Measurements from ENCODE around the gene ICE1.
"Not testable (repeated sequence)": the region's sequence is repeated elsewhere in the genome, so short reads cannot be mapped to it uniquely, and the experiment has no call there.

Gene ICE1

DNA sequence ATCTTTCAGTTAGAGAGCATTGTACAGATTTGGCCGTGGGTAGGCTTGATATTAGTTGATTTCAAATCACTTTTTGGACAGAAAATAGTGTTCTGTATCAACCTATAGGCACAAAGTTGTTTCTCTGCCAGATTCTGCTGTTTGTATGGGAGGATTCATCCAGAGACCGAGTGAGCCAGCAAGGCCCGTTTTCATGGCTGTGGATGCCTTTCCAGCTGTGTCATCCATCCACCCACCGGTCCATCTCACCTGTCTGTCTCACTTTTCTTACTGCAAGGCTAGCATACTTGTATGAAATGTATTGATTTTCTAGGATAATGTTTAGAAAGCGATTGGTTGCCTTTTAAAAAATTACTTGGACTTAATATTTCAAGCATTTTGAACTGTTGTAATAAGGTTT is 34.4 kb downstream of the ICE1 start:
- DNase-seq = no peak

DNA sequence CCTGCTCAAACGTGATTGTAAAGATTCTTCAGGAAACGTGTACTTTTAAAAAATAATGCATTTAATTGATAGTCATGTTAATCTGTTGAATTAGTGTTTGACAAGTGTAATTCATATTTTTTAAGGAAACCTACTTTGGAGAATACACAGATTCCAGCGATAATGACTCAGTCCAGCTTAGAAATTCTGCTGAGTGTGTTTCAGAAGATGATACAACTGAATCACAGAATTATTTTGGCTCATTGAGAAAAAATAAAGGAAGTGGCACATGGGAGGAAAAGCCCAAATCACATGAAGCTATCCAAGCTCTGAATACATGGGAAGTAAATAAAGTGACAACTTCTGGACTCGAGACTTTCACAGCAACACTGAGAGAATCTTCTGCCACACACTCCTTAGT is 37.8 kb downstream of the ICE1 start:
- no peak for DNase-seq

DNA sequence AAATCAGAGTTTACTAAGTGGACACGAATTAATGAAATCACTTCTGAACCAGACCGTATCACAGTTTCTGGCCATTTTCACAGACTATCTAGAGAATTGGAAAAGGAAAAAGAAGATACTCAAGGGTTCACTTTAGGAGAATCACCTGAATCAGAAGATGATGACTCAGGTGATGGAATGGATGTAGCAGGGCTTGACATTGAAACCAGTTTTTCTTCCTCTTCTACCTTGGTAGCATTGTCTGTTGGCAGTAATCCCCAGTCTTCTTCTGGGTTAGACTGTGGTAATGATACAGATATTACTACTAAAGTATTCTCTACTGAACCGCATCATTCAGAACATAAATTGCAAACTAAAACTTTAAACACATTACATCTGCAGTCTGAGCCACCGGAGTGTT is 38.5 kb downstream of the ICE1 start:
- no peak for DNase-seq

DNA sequence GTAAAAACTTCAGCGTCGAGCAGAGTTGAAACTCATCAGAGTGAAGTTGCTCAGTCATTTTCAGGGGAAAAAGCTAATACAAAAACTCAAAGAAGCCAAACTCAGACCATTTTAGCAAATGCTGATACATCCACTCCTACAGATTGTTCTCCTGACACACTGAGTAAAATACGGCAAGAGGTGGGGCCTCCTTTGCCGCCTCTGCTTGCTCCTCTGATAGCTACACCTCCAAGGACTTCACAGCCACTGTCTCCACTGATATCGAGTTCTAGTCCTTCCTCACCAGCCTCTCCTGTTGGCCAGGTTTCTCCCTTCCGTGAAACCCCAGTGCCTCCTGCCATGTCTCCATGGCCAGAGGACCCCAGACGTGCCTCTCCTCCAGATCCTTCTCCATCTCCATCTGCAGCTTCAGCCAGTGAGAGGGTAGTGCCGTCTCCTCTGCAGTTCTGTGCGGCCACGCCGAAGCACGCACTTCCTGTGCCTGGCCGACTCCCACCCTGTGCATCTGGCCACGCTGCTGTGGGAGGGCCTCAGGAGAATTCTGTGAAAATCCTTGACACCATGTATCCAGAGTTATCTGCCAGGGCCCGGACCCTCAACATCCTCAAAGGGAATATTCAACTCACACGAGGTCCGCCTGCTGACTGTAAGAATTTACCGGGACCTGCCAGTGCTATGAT is 41.7 kb downstream of the ICE1 start:
- no peak for DNase-seq

DNA sequence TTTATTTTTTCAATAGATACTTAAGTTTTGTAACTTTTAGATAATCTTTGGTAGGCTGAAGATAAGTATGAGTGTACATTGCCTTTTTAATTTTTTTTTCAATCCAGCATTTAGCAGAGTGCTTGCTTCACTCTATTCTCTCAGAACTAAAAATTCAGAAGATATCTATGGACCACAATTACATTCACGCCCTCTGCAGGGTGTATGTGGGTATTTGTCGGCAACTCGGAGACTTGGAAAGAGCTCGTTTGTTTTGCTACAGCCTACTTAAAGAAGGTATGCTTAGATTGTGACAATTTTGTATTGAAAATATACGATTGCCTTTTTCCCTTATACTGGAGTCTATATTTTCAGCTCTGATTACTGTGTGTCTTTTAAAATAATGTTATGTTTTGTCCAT is 43.8 kb downstream of the ICE1 start:
- DNase-seq = no peak

DNA sequence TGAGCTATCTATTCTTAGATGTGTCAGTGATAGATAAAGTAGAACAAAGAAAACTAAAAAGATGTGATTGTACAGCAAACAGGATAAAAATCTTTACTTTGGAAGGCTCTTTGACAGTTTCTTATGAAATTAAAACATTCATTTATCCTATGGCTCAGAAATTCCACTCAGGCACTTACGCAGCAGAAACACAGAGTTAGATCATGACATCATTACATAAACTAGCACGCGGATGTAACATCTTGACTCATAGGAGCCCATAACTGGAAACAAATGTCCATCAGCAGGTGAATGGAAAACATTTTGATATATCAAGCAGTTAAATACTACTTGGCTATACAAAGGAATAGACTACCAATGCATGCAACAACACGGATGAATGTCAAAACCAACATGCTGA is 45.3 kb downstream of the ICE1 start:
- DNase-seq = no peak

DNA sequence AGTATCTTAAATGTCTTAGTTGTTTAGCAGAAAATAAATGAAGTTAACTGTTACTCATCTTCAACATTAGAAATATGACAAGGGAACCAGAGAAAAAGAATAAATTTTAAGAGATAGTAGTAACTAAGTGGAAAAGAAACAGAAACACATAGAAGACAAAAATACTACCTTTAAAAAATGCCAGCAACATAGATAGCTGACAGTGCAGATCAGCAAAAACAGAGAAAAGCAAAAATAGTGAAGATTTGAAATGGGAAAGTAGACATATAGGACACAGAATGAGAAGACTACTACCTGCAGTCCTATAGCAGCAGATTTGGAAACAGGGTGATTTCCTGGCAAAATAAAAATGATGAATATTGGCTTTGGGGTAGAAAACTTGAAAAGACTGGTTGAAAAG is 48.5 kb downstream of the ICE1 start:
- no peak for DNase-seq

DNA sequence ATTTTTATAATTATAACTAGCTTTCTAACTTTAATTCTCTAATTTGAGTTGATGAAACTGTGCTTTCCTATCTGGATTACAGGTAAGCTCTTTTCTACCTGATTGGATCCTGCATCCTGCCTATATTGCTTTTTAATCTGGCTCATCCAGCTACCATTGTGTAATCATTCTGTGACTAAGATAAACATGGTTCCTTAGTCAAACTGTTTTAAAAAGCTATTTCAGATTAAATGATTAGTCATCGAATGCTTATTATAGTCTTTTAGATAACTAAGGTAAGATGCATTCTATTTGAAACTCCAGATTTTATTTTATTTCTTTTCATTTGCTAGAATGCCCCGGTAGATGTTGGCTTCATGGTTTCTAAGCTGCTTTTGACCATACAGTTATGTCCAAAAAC is 50.7 kb downstream of the ICE1 start:
- no peak for DNase-seq

DNA sequence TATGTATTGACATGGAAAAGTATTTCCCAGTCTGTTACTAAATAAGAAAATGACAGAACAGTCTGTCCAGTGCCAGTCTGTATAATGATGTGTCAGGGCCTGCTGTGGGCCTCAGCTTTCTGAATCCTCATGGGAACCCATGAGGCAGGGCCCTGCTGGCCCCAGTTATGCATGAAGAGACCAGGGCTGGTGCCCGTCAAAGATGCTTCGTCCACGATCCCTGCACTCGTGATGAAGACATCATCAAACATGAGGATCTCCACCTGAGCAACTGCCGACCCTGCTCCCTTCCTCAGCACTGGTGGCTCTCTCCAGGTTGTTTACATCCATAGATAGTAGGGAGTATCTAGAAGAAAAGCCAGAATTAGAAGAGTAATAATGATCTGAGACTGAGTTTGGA is 52.5 kb downstream of the ICE1 start:
- DNase-seq = no peak

DNA sequence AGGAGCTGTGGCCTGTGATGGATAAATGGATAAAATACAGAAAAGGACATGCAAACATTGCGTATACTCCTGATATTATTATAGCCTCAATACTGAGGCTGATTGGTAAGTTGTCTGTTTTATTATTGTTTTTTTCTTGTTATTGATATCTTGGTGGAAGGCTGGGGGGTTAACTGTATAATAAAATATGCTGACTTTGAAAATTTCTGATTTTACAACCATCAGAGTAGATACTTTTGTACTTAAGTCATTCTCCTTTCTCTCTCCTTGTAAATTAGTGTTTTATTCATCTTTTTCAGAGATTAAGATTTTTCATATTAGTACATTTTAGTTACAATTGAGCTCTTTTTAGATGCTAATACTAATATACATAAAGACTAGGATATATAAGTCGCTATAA is 53.5 kb downstream of the ICE1 start:
- DNase-seq = no peak

DNA sequence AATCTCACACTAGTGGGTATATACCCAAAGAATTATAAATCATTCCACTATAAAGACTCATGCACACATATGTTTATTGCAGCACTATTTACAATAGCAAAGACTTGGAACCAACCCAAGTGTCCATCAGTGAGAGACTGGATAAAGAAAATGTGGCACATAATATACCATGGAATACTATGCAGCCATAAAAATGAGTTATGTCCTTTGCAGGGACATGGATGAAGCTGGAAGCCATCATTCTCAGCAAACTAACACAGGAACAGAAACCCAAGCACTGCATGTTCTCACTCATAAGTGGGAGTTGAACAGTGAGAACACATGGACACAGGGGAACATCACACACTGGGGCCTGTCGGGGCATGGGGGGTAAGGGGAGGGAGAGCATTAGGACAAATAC is 57.1 kb downstream of the ICE1 start:
- DNase-seq = not testable (repeated sequence)

DNA sequence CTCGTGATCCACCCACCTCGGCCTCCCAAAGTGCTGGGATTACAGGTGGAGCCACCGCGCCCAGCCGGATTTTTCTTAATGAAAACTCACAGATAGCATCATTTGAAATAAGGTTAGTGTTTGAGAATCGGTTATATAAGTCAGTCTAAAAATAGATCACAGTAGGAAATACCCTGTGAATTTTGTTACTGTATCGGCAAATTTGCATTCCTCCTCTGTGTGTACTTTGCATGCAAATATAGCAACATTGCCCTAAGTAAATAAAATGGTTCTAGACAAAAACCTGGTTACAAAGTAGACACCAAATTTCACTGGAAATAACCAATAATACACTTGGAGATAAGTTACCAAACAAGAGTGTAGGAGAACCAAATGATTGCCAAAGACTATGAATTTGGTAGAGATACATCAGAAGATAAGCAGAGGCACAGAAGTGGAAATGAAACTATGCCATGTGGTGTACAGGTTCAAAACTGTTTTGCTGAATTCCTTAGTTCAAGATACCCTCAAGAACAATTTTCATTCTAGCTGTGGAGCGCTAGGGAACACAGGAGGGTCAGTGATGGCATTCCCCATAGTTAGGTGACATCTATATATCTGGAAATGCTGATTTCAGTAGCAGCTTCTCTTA is 58.1 kb downstream of the ICE1 start:
- DNase-seq = no peak

DNA sequence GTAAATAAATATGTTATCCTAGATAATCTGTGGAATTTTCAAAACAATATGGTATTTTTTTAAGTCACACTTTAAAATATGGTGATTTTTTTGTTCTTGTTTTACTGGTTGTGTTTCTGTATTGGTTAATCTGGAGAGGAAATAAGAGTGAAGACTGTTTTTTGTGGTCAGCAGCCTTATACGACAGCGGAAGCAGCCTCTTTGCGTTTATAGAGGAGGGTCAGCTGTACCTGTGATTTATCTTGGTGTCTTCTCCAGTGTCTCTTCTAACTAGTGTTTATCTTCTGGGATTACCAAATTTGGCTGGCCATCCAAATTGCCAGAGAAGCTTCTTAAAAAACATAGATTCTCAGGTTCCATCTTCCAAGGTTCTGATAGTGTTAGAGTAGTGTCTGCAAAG is 58.7 kb downstream of the ICE1 start:
- no peak for DNase-seq

DNA sequence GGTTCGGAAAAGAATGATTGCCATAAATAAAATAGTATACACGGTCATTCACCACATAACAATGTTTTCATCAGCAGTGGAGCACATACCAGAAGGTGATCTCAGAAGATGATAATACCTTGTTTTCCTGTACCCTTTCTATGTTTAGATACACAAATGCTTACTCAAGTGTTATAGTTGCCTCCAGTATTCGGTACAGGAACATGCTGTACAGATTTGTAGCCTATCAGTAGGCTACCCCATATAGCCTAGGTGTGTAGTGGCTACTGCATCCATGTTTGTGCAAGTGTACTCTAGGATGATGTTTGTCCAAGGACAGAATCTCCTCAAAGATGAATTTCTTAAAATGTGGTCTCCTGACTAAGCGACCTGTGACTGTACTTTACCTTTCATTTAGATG is 59.2 kb downstream of the ICE1 start:
- DNase-seq = no peak

DNA sequence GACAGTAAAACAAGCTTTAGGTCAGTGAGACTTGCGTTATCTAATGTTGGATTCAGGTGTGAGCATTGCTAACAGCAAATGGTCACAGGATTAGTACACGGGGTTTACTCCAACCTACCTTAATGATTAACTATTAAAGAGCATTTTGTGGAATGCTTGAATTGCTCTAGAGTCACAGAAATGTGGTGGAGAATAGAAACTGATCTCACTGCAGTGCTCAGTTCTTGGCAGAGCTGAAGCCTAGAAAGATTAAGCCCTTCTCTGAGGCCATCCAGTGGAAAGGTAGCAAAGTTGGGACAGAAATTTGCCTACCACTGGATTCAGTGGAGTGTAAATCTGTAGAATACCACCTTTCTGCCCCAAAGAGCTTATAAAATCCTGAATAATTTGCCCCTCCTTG is 60.9 kb downstream of the ICE1 start:
- no peak for DNase-seq

DNA sequence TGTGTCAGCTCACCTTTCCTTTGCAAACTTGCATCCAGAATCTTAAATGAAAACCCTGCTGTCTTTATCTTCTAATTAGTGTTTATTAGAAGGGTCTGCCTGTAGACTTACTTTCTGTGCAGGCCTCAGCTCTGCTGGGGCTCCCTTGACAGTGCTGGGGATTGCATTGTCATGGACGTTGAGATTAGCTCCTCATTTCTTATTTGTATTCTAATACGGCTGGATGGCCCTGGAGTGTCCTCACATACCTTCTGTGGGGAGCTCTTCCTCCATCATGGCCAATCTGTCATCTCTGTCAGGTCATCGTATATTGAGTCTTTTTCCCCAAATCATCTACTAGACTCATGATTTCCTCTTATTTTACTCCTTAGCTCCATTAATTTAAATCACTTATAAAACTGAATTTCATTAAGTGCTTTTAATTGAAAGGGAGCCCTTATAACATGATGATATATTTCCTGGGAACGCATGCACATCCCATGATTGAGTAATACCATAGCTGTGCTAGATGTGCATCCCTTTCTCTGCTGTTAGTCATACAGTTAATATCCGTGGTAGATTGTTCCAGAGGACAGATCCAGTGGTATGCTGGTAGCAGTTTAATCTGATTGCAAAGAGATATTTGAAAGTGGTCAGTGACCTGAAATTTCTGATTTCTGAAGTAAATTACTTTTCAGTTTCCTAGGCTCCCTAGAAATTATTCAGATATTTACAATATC is 61.6 kb downstream of the ICE1 start:
- no peak for DNase-seq

DNA sequence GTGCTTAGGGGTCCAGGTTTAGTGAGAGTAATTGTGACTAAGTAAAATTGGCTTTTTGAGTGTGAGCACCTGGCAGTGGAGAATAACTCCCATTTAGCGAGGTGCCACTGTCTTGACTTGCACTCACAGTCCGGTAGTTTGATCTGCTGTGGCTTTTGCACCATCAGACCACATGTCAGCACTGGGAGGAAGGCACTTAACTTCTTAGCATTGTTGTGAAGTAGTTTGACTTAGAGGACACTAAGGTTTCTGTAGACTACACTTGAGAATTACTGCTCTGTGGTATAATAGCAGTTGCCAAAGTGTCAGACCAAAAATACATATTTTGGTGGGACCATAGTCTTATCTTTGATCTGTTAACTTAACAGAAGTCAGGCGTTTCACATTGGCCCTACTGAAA is 63.6 kb downstream of the ICE1 start:
- DNase-seq = no peak

DNA sequence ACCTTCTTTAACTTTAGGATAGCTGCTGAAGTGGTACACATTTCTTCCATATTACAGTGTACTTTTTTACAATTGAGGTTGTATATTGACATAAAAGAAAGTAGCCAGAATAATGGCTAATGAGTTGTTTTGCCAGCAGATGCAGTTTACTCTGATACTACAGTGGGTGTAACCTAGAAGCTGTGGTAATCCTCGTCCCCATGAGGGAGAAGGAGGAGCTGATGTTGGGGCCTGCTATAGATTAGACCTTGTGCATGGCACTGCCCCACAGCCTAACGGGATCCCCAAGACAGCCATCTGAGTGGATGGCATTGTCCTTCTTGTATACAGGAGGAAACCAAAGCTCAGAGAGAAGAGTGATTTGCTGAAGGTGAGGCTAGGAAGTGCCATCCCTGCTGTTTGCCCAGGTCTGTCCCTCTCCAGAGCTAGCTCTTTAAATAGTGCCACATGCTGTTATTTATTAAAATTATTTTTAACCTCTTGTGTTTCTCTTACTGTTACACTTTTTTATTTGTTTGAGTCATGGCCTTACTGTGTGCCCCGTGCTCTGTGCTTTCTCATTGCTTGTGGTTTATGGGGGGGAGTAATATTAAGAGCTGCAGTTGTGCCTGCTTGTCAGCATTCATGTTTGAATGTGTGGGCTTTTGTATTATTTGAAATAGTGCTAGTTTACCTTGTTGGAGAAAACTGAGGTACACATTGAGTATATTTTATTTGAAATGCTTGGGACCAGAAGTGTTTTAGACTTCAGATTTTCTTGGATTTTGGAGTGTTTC is 65.3 kb downstream of the ICE1 start:
- DNase-seq = no peak

DNA sequence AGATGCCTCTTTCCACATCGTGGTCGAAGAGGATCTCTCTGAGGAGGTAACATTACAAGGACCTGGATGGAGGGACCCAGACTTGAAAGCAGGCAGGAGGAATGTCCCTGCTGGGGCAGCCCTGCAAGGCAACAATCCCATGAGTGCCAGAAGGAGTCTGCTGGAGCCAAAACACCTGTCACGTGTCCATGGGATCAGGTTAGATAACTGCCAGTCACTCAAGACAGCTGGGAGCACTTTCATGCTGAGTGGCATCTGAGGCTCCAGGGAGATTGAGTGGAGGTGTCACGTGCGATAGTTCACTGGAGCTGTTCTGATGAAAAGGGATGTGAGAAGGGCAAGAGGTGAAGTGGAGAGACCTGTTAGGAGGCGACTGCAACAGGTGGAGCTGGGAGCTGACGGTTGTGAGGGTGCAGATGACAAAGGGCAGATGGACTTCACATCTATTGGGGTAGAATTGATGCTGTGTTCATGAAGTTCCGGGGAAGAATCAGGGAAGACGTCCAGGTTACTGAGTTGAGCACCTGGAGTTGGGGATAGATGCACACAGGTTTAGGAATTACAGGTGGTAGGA is 68.4 kb downstream of the ICE1 start:
- no peak for DNase-seq

DNA sequence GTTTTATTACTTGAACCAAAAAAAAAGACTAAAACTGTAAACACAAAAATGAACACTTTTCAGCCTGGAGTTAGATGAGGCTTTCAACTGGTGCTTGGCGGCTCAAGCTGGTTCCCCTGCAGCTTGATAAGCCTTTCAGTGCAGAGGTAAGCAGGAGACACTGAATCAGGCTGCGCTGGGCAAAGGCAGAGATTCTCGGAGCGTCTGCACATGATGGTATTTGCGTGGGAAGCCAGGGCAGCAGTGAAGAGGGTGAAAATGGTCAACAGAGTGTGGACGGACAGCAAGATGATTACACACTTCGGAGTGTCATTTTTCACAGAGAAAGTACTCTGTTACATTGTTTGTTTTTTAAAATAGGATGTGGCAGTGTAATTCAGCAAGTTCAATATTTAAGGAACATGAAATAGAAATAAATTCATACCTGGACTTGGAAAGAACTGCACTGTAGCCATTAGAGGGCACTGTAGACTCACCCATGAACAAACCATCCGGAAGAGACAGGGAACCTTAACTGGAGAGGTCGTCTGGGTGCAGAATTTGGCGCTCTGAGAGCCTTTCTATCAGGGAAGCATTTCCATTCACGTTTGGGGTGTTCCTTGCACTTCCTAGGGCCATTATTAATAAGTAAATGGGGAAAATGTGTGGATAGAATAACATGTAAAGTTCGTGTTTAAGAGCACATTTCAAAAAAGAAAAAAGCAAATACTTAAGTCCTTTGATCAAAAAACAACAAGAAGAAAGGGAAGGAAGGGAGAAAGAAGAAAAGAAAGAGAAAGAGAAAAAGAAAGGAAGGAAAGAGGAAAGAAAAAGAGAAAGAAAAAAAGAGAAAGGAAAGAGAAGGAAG is 69.8 kb downstream of the ICE1 start:
- peak; percentile 76 for DNase-seq

DNA sequence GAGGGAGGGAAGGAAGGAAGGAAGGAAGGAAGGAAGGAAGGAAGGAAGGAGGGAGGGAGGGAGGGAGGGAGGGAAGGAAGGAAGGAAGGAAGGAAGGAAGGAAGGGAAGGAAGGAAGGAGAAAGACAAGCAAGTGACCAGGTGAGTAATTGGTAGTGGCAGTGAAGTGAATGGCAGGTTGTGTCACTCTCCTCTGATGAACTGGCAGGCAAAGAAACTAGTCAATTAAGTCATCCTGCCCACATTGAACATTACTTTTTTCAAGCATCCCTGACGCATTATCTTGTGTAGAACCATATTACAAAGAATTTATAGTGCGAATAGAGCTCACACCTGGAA is 70.4 kb downstream of the ICE1 start:
- DNase-seq = not testable (repeated sequence)

Measured in NCI-H1694 (cell line).